HG03097 (cell line): ENCODE measurements around the gene PKM.

ENCODE experiments used
- ATAC-seq: cut with Tn5 transposase; IDR thresholded peaks from one replicate; pipeline ENCODE4 v1.9.1; 2021; ENCODE audit not compliant: unreplicated experiment, low FRiP score

PKM gene

DNA sequence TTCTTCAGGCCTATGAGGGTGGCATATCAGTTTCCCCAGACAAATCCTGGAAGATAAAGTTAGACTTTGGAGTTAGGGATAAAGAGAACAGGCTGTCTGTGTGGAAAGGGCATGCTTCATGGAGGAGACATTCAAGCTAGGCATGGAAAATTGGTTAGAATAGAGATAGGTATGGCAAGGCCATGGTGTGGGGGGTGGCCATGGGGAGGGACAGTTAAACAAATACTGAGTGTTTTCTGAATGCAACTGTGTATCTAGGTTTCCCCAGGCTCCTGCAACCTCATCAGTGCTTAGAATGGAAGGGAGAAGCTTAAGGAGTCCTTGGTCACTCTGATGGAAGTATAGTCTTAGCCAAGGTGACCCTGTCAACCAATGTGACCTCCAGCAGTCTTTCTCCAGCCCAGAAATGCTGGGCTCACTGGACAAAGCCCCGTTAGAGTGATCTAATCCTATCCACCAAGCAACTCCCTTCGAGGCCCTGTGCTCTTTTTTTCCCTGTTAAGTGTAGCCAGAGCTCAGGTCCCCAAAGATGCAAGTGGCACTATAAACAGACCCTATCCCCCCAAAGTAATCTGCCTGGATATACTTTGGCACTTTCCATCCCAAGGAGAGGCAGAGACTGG, 5.5 kb upstream of the PKM start:
- no peak for ATAC-seq

DNA sequence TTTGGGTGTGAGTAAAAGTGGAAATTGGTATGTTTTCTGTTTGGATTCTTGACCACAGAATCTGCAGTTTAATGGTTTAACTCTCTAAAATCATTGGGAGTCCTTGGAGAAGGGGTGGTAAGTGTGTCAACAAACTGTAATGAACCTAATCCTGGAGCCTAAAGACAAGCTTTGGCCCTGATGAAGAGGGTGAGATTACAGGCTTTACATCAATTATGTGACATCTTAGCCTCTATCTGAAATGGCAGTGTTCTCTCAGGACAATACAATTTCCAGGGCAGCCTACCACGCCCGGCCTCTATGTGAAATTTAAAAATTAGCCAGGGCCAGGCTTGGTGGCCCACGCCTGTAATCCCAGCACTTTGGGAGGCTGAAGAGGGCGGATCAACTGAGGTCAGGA, 4.3 kb upstream of the PKM start:
- no peak for ATAC-seq

GRCh38 chr15:72233769-72234168, 2.8 kb upstream of the PKM start:
- no peak for ATAC-seq

- ATAC-seq: no peak
Measured at GRCh38 chr15:72231833-72232478, 966 bp upstream of the PKM start.

- ATAC-seq: no peak
Measured at GRCh38 chr15:72230197-72231065, 559 bp downstream of the PKM start.

DNA sequence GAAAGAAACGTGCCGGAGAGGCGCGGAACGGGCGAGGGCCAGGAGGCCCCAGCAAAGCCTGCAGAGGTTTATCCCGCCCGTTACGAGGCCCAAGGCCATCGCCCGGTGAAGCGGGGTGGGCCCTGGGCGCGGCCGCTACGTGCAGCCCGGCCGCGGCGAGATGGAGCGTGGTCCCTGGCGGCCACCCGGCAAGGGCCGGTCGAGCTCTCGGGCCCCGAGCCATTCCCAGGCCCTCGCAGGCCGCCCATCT, 1.1 kb downstream of the PKM start:
- ATAC-seq: no peak

DNA sequence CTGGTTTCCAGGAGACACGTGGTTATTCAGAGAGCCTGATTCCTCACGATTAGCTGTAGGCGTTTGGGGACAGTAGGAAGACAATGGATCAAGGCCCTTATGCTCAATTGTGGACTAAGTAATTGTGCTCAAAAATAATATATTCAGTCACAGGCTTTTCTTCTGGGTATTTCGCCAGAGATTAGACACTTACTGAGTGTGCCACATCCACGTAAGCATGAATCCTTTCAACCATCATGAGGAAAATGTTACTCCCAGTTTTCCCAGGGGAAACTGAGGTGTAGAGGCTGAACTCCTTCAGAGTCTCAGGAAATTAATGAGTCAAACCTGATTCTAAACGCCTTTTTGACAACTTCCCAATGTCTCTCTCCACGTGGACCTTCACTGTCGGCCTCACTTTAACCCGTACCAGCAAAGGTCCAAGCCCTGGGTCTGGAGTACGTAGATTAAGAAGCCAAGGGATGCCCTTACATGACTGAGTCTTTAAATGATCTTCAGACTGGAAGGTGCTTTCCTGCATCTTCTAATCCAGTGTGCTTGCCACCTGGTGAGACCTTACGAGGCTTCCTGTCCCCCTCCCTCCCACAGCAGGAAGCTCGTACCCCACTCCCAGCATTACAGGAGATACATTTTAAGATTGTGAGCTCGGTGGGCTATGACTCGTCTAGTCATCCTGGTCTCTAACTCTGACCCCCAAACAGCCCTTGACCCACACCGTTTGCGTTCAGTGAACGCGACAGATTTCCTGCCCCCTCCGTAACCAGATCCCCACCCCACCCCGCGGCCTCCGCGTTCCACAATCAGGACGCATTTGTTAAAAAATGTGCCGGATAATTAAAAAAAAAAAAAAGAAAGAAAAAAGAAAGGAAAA, 1.7 kb downstream of the PKM start:
- ATAC-seq: no peak

DNA sequence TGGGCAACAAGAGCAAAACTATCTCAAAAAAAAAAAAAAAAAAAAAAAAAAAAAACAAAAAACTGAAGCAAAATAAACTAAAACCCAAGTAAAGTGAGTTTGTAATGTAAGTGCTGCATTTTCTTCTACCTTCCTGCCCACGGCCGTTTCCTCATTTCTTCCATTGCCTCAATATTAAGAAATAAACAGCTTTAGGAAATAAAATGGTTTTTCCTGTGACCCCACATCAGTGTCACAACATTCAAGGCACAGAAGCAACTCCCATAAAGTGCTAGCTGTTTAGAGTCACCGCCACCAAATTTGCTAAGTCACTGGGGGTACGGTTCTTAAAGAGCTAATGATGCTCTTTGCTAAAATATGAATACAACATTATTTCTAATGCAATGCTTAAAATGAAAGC, 3.3 kb downstream of the PKM start:
- ATAC-seq: no peak

DNA sequence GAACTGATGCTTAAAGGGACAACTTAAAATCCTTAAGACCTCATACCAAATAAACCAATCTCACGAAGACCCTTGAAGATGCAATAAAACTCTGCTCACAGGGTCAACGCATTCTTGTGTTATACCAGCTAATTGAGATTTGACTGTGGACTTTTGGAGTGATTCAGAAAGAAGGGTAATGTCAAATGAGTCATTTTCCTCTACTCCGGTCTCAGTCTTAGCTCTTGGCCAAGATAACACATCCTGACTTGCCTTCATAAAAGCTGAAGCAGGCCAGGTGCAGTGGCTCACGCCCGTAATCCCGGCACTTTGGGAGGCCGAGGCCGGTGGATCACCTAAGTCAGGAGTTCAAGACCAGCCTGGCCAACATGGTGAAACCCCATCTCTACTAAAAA, 3.8 kb downstream of the PKM start:
- ATAC-seq: no peak

DNA sequence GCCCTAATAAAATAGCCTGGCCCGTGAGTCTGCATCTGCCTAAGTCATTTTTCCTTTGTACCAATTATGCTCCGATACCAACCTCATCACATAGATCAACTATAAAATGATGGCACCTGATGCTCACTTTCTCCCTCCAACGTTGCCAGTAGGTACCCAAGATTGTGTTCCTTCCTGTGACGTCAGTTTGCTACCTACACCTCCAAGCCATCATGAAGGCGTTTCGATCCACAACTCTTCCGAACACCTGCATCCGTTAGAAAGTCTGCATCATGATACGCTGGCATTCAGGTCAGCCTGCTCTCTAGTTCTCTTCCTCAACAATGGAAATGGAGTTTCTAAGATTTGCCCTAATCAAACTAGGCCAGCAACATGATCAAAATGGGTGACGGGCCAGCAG, 7.7 kb downstream of the PKM start:
- no peak for ATAC-seq

GRCh38 chr15:72222393-72222792, 8.6 kb downstream of the PKM start:
- ATAC-seq: no peak

DNA sequence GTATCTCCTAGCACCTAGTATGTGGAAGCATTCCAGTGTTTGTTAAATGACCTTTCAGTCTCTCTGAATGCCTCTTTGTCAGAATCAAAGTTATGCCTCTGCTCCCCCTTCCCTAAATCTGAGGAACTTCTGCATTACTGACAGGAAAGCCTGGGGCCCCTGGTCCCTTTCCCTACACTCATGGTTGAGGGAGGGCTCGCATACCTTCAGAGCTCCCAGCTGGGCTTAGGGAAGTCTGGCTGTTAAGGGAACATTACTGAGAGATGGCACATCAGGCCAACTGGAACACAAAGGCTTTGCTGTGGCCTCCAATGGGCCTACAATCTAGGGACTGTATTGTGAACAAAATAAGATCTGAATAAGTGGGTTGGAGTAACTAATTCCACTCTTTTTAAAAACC, 10.3 kb downstream of the PKM start:
- ATAC-seq: no peak

DNA sequence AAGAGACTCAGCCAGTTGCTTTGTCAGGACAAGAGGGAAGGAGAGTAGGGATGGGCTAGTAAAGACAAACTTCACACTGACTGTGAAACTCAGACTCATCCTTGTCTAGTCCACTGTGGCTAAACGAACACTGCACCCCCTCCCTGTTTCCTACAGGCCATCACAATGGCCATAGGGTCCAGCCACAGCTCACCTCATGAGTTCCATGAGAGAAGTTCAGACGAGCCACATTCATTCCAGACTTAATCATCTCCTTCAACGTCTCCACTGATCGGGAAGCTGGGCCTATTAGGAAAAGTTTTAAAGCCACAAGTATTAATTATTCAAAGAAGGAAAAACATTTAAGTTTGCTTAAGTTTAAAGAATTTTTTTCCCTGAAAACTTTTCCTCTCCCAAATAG, 13.8 kb downstream of the PKM start:
- no peak for ATAC-seq

DNA sequence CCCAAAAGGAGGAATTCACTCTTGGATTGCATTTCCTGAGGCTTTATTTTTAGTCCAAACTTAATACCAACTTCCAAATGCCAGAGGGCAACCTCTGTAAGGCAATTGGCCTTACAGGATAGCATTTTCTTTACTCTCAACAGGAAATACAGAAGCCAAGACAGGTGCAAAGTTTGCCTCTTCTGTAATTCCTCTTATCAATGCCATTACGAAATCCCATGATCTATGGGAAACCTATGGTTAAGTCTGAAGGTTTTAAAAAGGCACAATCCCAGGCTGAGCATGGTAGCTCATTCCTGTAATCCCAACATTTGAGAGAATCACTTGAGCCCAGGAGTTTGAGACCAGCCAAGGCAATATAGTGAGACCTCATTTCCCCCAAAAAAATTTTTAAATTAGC, 14.9 kb downstream of the PKM start:
- no peak for ATAC-seq

DNA sequence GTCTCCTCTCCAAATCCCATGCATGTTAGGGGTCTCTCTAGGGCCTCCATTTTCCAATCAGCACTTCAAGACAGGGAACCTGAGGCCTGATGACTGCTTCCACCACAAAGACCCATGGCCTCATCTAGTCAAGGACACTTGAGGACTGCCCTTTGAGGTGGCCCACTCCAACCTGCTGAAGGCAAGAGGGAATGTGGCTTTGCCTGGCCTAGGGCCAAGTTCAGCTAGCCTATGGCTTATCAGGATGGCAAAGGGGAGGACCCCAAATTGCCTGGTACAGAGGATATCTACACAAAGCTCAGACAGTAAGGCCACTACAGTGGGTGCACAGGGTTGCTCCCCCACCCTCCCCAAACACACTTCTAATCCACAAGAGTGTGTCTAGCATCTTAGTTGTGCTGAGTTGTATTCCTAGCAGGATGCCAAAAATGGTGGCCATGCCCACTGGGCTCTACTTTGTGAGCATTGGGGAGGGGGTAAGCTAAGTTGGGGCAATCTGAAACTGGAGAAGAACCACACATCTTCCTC, 23.4 kb downstream of the PKM start:
- no peak for ATAC-seq

- ATAC-seq: no peak
Measured at GRCh38 chr15:72206677-72207000, 24.4 kb downstream of the PKM start.

- ATAC-seq: no peak
Measured at GRCh38 chr15:72205896-72206676, 24.9 kb downstream of the PKM start.

DNA sequence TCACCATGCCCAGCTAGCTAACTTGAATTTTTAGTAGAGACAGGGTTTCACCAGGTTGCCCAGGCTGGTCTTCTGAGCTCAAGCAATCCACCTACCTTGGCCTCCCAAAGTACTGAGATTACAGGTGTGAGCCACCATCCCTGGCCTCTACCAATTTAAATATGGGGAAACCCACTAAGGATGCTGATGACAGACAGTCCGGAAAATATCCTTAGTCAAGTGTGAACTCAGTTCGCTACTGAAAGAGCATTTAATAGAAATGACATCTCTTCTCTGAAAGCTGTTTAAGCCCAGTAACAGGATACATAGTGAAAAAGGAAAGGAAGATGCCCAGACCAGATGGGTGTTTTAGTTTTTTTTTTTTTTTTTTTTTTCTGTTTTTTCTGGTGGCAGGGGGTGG, 25.7 kb downstream of the PKM start:
- no peak for ATAC-seq

GRCh38 chr15:72203507-72203837, 27.5 kb downstream of the PKM start:
- no peak for ATAC-seq

DNA sequence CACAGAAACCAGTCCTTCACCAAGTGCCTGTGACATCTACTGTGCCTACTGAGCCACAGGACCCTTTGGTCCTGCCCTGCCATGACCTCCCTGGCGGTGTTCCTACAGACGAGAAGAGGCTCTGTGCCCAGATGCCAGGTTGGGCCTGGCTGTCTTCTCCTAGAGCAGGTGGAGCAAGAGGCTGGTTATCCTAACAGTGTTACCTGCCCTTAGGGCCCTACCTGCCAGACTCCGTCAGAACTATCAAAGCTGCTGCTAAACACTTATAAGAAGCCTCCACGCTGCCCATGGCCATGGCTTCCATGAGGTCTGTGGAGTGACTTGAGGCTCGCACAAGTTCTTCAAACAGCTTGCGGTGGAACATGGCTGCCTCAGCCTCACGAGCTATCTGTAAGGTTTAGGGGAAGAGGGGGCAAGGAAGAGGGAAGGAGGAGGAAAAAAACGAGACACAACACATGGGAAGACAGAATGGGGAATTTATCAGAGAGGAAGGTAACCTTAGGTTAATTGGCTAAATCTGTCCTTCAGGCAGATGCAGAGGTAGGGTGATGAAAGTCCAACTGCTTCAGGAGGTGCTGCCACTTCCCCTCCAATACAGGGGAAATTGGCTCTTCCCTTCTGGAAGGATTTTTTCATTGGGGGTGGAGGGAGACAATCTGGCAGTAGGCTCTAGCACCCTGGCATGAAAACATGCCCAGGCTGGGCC, 28.0 kb downstream of the PKM start:
- ATAC-seq: no peak
